Astrocyte of the spinal cord (primary cell): Measurements from ENCODE around the gene SEC14L2.
"Not testable (repeated sequence)": the region's sequence is repeated elsewhere in the genome, so short reads cannot be mapped to it uniquely, and the experiment has no call there.

Experiments
- DNase-seq: peaks from one replicate; pipeline ENCODE4 v3.0.0; 2011; ENCODE audit warnings: low read depth, low spot score
- H3K4me3 ChIP-seq: 2 replicates; pipeline ENCODE4 v1.5.1; 2011; ENCODE audit warnings: low read depth, mild to moderate bottlenecking, low read length, moderate library complexity
- in situ Hi-C: cut with HindIII; loops from 2 replicates; pipeline ENCODE4 v1.10.0; 2017; ENCODE audit warnings: low sequenced_read_pairs
- TF ChIP-seq, protein P1 (sequence below): IDR thresholded peaks from 2 replicates; pipeline ENCODE4 v1.5.1; 2012; ENCODE audit warnings: low read depth, mild to moderate bottlenecking, low read length, inconsistent platforms

SEC14L2 gene

DNA sequence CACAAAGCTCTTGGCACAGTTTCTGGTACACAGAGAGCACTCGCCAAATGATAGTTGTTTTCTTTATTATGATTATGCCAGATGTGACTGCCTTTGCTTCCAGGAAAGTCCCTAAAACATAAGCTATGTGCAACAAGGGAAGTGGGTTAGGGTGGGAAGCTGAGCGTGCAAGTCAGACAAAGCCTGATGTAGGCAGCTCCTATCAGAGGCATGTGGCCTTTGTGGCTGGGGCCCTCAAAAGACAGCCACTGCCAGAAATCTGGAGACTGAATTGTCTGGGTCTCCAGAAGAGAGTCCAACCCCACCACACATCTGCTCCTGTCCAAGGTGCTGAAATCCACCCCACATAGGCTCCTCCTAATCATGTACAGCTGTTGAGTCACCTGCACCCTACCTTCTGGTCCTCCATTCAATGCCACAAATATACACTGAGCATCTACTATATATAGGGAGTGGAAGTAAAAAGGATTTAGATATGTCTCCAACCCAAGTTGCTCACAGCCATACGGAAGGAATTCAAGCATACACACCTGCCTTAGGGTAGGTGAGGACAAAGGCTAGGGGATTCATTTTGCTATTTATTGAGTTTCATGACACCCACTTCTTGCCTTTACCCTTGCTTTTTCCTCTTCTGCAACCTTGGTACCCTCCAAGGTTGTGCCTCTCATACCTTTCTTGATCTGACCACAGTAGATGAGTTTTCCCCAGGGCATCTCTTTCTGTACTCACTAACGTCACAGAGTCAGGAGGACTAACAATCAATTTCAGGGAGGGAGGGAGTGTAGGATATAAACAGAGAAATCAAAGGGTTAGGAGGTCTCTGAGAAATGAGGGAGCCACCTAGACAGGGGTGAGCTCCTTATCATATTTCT, 62.6 kb downstream of the SEC14L2 start:
- in situ Hi-C loops = no loop called here
- no peak overlapping the region for H3K4me3 ChIP-seq
- TF ChIP-seq, protein P1, sequence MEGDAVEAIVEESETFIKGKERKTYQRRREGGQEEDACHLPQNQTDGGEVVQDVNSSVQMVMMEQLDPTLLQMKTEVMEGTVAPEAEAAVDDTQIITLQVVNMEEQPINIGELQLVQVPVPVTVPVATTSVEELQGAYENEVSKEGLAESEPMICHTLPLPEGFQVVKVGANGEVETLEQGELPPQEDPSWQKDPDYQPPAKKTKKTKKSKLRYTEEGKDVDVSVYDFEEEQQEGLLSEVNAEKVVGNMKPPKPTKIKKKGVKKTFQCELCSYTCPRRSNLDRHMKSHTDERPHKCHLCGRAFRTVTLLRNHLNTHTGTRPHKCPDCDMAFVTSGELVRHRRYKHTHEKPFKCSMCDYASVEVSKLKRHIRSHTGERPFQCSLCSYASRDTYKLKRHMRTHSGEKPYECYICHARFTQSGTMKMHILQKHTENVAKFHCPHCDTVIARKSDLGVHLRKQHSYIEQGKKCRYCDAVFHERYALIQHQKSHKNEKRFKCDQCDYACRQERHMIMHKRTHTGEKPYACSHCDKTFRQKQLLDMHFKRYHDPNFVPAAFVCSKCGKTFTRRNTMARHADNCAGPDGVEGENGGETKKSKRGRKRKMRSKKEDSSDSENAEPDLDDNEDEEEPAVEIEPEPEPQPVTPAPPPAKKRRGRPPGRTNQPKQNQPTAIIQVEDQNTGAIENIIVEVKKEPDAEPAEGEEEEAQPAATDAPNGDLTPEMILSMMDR = no peak
- peak; percentile 14 for DNase-seq

- in situ Hi-C loops = no loop called here
- TF ChIP-seq, protein P1 = no peak
- no peak for DNase-seq
- H3K4me3 ChIP-seq = no peak overlapping the region
These were observed 63.3 kb downstream of the SEC14L2 start for GRCh38 chr22:30460147-30460546.

GRCh38 chr22:30460555-30460954, 63.7 kb downstream of the SEC14L2 start:
- DNase-seq, H3K4me3 ChIP-seq, in situ Hi-C loops: not testable (repeated sequence)

DNA sequence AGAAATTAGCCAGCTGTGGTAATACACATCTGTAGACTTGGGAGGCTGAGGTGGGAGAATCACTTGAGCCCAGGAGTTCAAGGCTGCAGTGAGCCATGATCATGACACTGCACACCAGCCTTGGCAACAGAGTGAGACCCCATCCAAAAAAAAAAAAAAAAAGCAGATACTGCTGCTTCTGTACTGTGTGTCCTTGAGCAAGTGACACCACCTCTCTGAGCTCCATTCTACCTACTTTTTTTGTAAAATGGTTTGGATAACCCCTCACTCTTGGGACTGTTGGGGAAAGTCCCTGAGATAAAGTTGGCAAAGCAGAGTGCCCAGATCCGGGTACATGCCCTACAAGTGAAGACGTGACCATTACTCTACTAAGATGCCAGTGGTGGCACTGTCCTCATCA, 72.3 kb downstream of the SEC14L2 start:
- in situ Hi-C loops = no loop called here
- no peak overlapping the region for H3K4me3 ChIP-seq
- DNase-seq = no peak
- TF ChIP-seq, protein P1 = no peak

DNA sequence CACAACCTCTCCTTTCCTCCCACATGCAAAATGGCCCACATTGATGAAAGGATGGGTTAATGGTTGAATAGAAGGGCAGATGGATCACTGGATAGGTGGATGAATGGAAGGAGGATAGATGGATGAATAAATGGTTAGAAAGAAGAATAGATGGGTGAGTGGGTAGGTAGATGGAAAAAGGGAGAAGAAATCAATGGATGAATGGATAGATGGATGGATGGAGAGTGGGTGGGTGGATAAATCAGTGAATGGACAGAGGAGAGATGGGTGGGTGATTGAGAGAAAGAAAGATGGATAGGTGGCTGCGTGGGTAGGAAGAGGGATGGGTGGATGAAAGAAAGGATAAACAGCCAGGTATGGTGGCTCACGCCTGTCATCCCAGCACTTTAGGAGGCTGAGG, 73.8 kb downstream of the SEC14L2 start:
- in situ Hi-C loops = no loop called here
- DNase-seq = no peak
- TF ChIP-seq, protein P1 = no peak
- no peak overlapping the region for H3K4me3 ChIP-seq

DNA sequence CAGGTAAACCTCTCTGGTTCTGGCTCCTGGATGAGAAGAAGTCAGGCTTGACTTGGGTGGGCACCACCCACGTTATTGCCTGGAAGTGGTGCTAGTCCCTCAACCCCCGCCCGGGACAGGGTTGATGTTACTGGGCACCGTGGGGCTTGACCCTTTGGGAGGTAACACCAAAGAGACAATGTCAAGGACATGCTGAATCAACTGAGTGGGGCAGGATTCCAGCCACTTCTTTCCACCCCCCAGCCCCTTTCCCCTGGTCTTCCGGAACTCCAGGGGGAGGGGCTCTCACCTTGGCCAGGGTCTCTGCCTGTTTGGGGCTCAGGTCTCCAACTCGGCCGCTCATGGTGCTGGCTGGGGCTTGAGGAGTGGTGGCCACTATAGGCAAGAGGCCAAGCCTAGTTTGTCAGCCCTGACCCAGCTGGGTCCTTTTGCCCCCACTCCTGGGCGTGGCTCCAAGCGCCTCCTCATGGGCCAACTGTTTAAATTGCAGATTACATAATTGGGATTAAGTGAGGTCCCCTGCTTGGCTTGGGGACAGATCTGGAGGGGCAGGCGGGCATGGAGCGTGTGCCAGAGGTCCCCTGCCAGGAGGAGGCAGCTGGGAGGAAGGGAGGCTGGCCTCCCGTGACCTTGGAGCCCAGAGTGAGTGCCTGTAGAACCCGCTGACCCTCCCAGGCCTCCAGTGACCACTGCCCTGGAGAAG, 74.9 kb downstream of the SEC14L2 start, which contains the start of gene SEC14L3:
Gene SEC14L3, minus strand, starts transcription at position 402 of the 703 bp plus-strand sequence. Its CDS starts 59 bp downstream, at position 343.
- H3K4me3 ChIP-seq = no peak within 1 kb of the TSS
- in situ Hi-C loops = no loop called here

More for the DNA sequence above, 74.9 kb downstream of the SEC14L2 start, which contains the start of gene SEC14L3:
- TF ChIP-seq, protein P1 = no peak
- no peak for DNase-seq
